ENCODE data around the gene DSTYK.

DSTYK gene

DNA sequence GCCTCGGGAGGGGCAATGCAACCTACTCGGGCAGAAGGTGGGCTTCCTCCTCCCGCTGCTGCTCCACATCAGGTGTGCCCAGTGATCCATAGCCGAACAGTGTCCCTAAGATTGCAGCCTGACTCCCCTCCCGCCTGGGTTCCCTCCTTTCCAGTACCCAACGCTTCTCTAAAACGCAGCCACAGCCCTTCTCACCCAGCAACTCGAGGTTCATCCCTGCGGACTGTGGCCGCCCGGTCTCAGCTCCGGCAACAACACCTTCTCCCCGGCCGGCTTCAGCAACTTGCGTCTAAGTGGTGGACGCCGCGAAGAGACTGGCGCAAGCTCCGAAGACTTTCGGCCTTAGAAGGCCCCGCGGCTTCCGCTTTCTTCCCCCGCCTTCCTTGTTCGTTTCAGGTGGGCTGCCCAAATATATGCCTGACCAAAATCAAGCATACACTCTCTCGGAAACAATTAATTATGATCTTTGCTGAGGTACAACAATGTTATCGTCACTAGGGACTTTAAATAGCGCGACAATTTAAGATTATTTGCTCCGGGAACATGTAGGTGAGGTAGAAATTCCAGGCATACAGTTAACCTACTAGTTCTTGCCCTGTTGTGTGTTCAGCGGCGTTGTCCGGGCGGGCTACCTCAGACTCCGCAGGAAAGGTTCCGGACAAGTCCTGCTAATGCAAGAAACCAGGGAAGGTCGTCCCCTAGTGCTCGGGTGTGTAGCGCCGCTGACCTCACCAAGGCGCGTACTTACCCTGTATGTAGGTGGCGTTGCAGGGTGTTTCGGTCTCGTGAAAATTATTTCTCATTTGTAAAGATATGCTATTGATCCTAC, 89.6 kb downstream of the DSTYK start, which contains the start of gene RBBP5:
RBBP5 (minus strand) TSS at position 319 of the 829 bp plus-strand sequence; CDS start at position 214, 105 bp downstream.
- peak; percentile 99 for DNase-seq

DNA sequence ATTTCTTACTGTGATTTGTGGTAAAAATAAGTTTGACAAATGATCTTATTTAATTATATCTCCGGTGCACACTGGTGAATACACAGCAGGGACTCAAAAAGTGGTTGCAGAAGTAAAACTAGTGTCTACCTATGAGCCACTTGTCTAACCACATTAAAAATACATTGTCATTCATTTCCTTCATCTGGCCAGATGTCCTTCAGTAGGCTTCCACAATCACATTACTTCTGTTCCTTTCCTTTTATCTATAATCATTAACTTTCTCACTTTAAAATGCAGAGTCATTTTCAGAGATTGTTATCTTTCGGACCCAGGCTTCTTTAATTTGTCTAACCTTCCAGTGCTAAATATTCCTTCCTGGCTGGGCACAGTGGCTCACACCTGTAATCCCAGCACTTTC, 92.8 kb downstream of the DSTYK start:
- no peak for DNase-seq

DNA sequence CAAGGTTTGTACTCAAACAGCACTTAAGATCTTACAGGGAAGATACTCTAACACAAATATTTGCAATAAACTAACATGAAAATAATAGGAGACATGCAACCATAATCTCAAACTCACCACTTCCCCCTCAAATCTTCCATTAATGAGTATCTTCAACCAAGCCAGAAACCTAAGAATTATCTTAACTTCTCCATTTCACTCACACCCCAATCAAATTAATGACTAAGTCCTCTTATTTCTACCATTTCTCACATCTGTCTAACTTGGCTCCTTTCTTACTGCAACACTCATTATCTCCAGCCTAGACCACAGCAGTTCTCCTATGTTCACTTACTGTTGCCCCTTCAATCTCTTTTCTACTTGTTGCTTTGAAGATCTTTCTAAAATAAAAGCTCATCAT, 100.1 kb downstream of the DSTYK start:
- DNase-seq: no peak

DNA sequence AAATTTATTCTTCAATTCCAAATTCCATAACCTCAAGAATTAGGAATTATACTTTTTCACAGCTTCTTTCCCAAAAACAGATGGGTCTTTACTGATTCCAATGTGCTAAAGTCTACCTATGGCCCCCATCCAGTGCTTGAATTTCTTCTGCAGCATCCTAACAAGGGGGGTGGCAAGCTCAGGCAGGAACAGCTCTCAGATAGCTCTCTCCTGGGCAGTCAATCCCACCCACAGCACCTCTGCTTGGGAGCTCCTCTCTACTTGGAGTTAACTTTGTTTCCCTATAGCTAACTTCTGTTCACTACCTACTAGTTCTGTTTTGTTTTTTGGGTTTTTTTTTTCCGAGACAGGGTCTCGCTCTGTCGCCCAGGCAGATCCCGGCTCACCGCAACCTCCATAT, 101.8 kb downstream of the DSTYK start:
- DNase-seq: no peak

DNA sequence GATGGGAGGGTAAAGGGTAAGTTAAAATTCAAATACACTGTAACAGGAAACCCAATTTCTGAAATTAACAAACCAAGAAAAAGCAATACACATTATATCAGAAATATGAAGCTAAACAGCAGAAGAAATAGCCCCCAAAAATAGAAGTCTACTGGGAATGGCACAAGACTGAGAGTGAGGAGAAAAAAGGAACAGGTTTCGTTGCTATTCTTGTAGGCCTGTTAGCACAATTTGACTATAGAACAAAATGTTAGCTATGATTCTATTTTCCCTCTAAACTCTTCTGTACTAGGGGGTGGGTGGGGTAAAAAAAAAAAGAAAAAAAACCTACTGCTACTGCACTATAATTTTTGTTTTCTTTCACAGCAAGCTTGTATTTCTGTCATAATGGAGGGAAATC, 102.2 kb downstream of the DSTYK start:
- DNase-seq: no peak

DNA sequence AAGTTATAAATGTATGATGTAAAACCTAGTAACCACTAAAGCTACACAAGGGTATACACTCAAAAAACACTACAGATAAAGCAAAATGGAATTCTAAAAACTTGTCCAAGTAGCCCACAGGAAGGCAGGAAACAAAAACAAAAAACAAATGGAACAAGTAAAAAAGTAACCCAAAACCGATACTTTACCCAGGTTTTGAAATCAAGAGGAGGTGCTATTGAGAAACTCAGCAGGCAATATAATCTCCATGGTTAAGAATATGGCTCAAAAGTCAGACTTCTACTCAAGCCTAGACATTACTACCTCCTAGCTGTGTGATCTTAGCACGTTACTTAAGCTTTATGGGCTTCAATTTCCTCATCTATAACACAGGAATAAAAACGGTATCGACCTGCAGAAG, 103.0 kb downstream of the DSTYK start:
- no peak for DNase-seq

DNA sequence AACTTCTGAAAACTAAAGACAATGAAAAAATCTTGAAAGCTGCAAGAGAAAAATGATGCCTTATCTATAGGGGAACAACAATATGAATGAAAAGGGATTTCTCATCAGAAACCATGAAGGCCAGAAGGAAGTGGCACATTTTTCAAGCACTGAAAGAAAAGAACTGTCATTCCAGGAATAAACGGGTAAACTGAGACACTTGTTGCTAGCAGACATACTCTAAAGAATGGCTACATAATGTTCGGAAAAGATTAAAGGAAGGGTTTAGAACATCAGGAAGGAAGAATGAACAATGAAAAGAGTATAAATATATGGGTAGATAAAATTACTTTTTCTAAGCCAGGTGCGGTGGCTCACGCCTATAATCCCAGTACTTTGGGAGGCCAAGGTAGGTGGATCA, 104.2 kb downstream of the DSTYK start:
- no peak for DNase-seq

DNA sequence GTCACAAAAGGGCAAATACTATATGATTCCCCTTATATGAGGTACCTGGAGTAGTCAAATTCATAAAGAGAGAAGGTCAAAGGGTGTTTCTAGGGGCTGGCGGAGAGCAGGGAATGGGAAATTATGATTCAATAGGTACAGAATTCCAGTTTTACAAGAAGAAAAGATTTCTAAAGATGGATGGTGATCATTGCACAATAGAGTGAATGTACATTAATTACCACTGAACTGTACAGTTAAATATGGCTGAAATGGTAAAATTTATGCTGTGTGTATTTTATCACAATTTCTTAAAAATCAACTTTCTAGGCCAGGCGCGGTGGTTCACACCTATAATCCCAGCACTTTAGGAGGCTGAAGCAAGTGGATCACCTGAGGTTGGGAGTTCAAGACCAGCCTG, 109.1 kb downstream of the DSTYK start:
- DNase-seq: no peak

DNA sequence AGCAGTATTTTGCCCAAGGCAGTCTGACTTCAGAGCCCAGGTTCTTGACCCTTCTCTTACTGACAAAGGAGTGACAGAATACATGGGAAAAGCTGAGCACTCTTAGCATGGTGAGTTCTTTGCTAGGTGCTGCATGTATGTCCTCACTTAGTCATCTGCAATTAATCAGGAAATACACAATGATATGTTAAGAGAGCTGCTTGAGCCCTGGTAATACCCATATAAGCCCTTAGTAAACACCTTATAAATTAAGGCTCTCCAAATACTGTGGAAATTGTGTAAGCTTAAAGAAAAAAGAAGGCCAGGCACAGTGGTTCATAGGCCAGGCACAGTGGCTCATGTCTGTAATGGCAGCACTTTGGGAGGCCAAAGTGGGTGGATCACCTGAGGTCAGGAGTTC, 113.3 kb downstream of the DSTYK start:
- no peak for DNase-seq

DNA sequence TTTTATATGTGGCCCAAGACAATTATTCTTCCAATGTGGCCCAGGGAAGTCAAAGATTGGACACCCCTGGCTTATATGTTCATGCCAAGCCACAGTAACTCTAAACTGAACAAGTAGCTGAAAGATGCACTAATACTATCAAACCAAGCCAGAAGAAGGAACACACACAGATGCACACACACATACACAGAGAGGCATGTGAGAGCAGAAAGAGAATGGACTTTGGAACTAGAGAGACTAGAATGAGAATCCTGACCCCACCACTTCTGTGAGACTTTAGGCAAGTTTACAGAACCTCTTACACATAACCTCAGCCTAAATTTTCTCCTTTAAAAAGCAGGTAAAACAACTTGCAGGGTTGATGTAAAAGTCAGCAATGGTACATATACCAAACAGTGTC, 116.1 kb downstream of the DSTYK start:
- DNase-seq: no peak

All from NCI-H1092 treated with DMSO at 0.1 percent for 48 hours (cell line).